Thoracic aorta (tissue), 2 donors: ENCODE data around the gene CTSA. TPM values are rescaled to one million over a fixed set of nuclear protein-coding genes. Genes with fewer than 3 reads are reported as not detected.
A peak's percentile ranks its signal among the peaks of the same experiment; 100 is the strongest.

Experiments used
- ATAC-seq: fragments of 150-250 bp; one replicate; pipeline ENCODE4 v1.8.0; 2017; ENCODE audit warnings: low read depth; ENCODE audit not compliant: insufficient number of reproducible peaks, low FRiP score
- DNase-seq: peaks from one replicate; pipeline ENCODE4 v3.0.0-alpha.2; 2020; ENCODE audit warnings: low spot score
- H3K27ac ChIP-seq, 2 donors: fragments of 200-600 bp; sonication (generic); 1 replicate in 1 of 2; 2 replicates in 1 of 2; pipeline ENCODE4 v1.5.1; 2016; ENCODE audit warnings: mild to moderate bottlenecking in 2 of 2, moderate library complexity in 2 of 2
- H3K27me3 ChIP-seq: fragments of 200-600 bp; sonication (generic); replicated peaks from 2 replicates; pipeline ENCODE4 v1.6.0; 2016; ENCODE audit warnings: mild to moderate bottlenecking; ENCODE audit not compliant: insufficient read depth
- H3K36me3 ChIP-seq: fragments of 200-600 bp; sonication (generic); one replicate; pipeline ENCODE4 v1.5.1; 2016
- H3K4me1 ChIP-seq, 2 donors: fragments of 200-600 bp; sonication (generic); 1 replicate in 1 of 2; 2 replicates in 1 of 2; pipeline versions ENCODE4 v1.5.1 to v1.6.0; 2016; ENCODE audit warnings: low read depth in 2 of 2, mild to moderate bottlenecking in 1 of 2; ENCODE audit not compliant: control insufficient read depth in 1 of 2
- H3K4me3 ChIP-seq: fragments of 200-600 bp; sonication (generic); 2 replicates; pipeline ENCODE4 v1.5.1; 2016; ENCODE audit warnings: mild to moderate bottlenecking
- H3K9me3 ChIP-seq: fragments of 200-600 bp; sonication (generic); 2 replicates; pipeline ENCODE4 v1.5.1; 2016
- CTCF ChIP-seq: fragments of 200-600 bp; sonication (generic); IDR thresholded peaks from one replicate; pipeline ENCODE4 v1.5.1; 2019; ENCODE audit warnings: antibody characterized with exemption
- total RNA-seq, 2 donors: library from RNA; depleted of rRNA; stranded (reverse); fragments of >200 nt; gene quantifications; one replicate each; pipeline versions ENCODE4 v1.1.0 to v1.2.3, GENCODE V29; 2016

CTSA gene
- total RNA-seq, 2 donors from 2014 or later, result 73.7 to 109 TPM

GRCh38 chr20:45886590-45887345, 4.4 kb upstream of the CTSA start:
- Histone ChIP-seq H3K4me3 (no peak overlapping the region), H3K9me3 (no peaks in the 10 kb centered on the region), H3K27me3 (no peaks in the 10 kb centered on the region), H3K4me1 (peaks cover 16 to 25% of the 10 kb centered on the region in 2 donors), H3K27ac (no peak overlapping the region), H3K36me3 (peaks cover 19% of the 10 kb centered on the region)
- TF ChIP-seq CTCF, result no peak
- DNase-seq, result no peak
- no peak for ATAC-seq

GRCh38 chr20:45887346-45887715, 3.8 kb upstream of the CTSA start, which contains the start of gene SPATA25:
SPATA25 (minus strand) TSS chr20:45887622; CDS start chr20:45887590, 32 bp downstream.
- Histone ChIP-seq H3K4me3 (no peak within 1 kb of the TSS), H3K27me3 (no peaks in the 10 kb centered on the region), H3K9me3 (no peaks in the 10 kb centered on the region), H3K27ac (no peak within 1 kb of the TSS), H3K36me3 (peaks cover 19% of the 10 kb centered on the region), H3K4me1 (peaks cover 19 to 27% of the 10 kb centered on the region in 2 donors)
- no peak for ATAC-seq
- no peak for DNase-seq
- TF ChIP-seq CTCF, result no peak

- no peak for ATAC-seq
- DNase-seq, result no peak
- Histone ChIP-seq H3K4me3 (no peak overlapping the region), H3K27ac (no peak overlapping the region), H3K4me1 (peaks cover 20 to 34% of the 10 kb centered on the region in 2 donors), H3K27me3 (no peaks in the 10 kb centered on the region), H3K9me3 (no peaks in the 10 kb centered on the region), H3K36me3 (peaks cover 15% of the 10 kb centered on the region)
- TF ChIP-seq CTCF, result no peak
Observed at GRCh38 chr20:45888681-45889080, 2.5 kb upstream of the CTSA start.

GRCh38 chr20:45890077-45890984, 804 bp upstream of the CTSA start:
- Histone ChIP-seq H3K27me3 (no peaks in the 10 kb centered on the region), H3K27ac (peak overlapping the region; percentile 73 to 81), H3K36me3 (peaks cover 26% of the 10 kb centered on the region), H3K9me3 (no peaks in the 10 kb centered on the region), H3K4me3 (peak overlapping the region; percentile 95), H3K4me1 (peaks cover 14 to 34% of the 10 kb centered on the region in 2 donors)
- DNase-seq (peak; percentile 63), ATAC-seq (peak; percentile 30)
- peak; percentile 57 for TF ChIP-seq CTCF
